ENCODE data around the gene CYP1A1. TPM values are rescaled to one million over a fixed set of nuclear protein-coding genes. Genes with fewer than 3 reads are reported as not detected.

CYP1A1 gene
- total and polyA plus RNA-seq, 9 of the 15 experiments (the other 6 are each of a cell fraction or from before 2014, with no cell fraction given) = 0.04 to 0.13 (median 0.05) TPM; not detected in 5

DNA sequence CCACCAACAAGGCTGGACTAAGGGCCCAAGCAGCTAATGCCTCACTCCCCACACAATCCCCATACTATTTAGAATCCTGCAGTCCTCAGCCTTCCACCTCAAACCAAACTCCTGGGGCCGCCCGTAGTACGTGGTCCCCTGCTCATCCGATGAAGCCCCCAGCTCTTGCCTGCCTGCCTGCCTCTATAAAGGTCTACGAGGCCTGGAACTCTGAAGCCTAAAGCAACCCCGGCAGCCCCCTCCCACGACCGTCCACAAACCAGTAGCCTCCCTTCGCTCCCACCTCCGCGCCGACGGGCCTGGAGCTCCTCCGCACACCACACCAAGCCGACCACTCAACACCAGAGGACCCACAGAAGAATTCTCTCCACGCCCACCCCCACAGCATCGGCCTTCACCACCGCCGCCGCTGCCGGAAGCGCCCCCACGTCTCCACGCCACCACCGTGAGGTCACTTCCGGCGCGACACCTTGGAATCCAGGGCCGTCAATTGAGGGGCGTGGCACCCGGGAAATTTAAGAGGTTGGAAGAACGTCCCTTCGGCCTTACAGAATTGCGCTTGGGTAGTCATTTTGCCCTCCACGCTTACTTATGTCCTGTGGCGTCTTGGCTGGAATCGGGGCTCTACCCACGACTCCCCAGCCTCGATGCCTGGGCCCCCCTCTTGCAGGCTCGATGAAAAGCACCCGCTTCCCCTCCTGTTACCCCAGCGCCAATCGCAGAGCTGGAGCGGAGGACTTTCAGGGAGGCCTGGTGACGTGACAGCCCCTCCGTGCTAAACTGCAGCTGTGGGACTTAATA is 29.5 kb downstream of the CYP1A1 start, which contains the start of gene EDC3 (continued):
- TF ChIP-seq, protein P1, sequence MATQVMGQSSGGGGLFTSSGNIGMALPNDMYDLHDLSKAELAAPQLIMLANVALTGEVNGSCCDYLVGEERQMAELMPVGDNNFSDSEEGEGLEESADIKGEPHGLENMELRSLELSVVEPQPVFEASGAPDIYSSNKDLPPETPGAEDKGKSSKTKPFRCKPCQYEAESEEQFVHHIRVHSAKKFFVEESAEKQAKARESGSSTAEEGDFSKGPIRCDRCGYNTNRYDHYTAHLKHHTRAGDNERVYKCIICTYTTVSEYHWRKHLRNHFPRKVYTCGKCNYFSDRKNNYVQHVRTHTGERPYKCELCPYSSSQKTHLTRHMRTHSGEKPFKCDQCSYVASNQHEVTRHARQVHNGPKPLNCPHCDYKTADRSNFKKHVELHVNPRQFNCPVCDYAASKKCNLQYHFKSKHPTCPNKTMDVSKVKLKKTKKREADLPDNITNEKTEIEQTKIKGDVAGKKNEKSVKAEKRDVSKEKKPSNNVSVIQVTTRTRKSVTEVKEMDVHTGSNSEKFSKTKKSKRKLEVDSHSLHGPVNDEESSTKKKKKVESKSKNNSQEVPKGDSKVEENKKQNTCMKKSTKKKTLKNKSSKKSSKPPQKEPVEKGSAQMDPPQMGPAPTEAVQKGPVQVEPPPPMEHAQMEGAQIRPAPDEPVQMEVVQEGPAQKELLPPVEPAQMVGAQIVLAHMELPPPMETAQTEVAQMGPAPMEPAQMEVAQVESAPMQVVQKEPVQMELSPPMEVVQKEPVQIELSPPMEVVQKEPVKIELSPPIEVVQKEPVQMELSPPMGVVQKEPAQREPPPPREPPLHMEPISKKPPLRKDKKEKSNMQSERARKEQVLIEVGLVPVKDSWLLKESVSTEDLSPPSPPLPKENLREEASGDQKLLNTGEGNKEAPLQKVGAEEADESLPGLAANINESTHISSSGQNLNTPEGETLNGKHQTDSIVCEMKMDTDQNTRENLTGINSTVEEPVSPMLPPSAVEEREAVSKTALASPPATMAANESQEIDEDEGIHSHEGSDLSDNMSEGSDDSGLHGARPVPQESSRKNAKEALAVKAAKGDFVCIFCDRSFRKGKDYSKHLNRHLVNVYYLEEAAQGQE (IDR thresholded peaks at IDR 0.05; ENCODE audit: borderline replicate concordance) = no peak
- TF ChIP-seq, protein P1 (CRISPR knock-in tag; IDR thresholded peaks at IDR 0.05; ENCODE audit: low read depth) = no peak
- no peak for TF ChIP-seq E2F1 (CRISPR knock-in tag; IDR thresholded peaks at IDR 0.05)
- TF ChIP-seq, protein P2, sequence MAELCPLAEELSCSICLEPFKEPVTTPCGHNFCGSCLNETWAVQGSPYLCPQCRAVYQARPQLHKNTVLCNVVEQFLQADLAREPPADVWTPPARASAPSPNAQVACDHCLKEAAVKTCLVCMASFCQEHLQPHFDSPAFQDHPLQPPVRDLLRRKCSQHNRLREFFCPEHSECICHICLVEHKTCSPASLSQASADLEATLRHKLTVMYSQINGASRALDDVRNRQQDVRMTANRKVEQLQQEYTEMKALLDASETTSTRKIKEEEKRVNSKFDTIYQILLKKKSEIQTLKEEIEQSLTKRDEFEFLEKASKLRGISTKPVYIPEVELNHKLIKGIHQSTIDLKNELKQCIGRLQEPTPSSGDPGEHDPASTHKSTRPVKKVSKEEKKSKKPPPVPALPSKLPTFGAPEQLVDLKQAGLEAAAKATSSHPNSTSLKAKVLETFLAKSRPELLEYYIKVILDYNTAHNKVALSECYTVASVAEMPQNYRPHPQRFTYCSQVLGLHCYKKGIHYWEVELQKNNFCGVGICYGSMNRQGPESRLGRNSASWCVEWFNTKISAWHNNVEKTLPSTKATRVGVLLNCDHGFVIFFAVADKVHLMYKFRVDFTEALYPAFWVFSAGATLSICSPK (IDR thresholded peaks at IDR 0.05; ENCODE audit: borderline replicate concordance) = no peak
- peak; percentile 54 to 99; a peak in 3 of 4 replicates for TF ChIP-seq HDAC1 (IDR thresholded peaks at IDR 0.05)
- no peak for TF ChIP-seq ZNF592 (IDR thresholded peaks at IDR 0.05)
- no peak for TF ChIP-seq CBX1 (IDR thresholded peaks at IDR 0.05; ENCODE audit: low read depth)
- no peak for TF ChIP-seq RBM34 (IDR thresholded peaks at IDR 0.05; ENCODE audit: borderline replicate concordance, insufficient read depth, low read length)
- no peak for TF ChIP-seq SREBF1 (IDR thresholded peaks at IDR 0.05; ENCODE audit: borderline replicate concordance, low read depth, low read length)
- 0 out of 4 replicates have a peak, but pooled peaks of 1 of the 2 experiments have one; percentile 30 for TF ChIP-seq RCOR1 (IDR thresholded peaks at IDR 0.05; ENCODE audit: borderline replicate concordance in 1 of 2, low read depth in 2 of 2, low read length in 2 of 2)
- peak; percentile 98 for TF ChIP-seq DIDO1 (tag; IDR thresholded peaks at IDR 0.05; ENCODE audit: low read depth)
